ENCODE data around the gene PHF21A.

PHF21A gene

DNA sequence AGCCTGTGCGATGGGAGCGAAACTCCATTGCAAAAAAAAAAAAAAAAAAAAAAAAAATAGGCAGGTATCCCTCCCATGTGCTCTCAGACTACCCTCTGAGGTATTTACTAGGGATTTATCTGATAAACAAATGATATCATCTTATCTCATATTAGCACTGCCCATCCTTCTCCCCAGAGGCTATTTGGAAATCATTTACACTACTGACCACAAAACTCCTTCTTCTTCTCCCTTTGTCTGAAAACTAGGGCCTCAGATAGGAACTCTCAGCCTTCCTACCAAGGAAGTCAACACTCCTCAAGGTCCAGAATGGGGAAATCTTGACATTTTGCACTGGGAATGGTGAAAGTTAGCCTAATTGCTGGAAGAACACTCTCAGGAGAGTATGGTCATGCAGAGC is 152.4 kb downstream of the PHF21A start:
- H3K4me3 ChIP-seq (ENCODE audit: insufficient read depth, low read length, poor library complexity, severe bottlenecking): no peak overlapping the region
- H3K9ac ChIP-seq (ENCODE audit: low read length): no peak overlapping the region
- no peak overlapping the region for H3K27ac ChIP-seq (ENCODE audit: low read depth, low read length)
- H3K4me2 ChIP-seq (ENCODE audit: low read depth, low read length, poor library complexity, severe bottlenecking): no peak overlapping the region
- TF ChIP-seq CTCF (IDR thresholded peaks at IDR 0.05; ENCODE audit: insufficient read depth, low read length, poor library complexity, severe bottlenecking) (no peak), EZH2phosphoT487 (conservative IDR thresholded peaks at IDR 0.05; ENCODE audit: low read length) (no peak)
- peaks cover 6% of the 10 kb centered on the region; the same call in 1 of the 2 replicates for H3K36me3 ChIP-seq (ENCODE audit: low read length)
- no peaks in the 10 kb centered on the region for H3K79me2 ChIP-seq (ENCODE audit: insufficient read depth, low read length)
- H2AFZ ChIP-seq (ENCODE audit: low read depth, low read length, severe bottlenecking): no peak overlapping the region
- no peaks in the 10 kb centered on the region for H3K9me3 ChIP-seq (ENCODE audit: insufficient read depth, low read length)
- no peaks in the 10 kb centered on the region for H3K27me3 ChIP-seq (ENCODE audit: low read length)
- no peaks in the 10 kb centered on the region for H3K9me2 ChIP-seq (replicated peaks; ENCODE audit: insufficient read depth, low read length)
- no peaks in the 10 kb centered on the region for H4K20me1 ChIP-seq (ENCODE audit: low read depth, low read length)
- 0 out of 2 replicates have a peak, but pooled peaks cover 4% of the 10 kb centered on the region for H3F3A ChIP-seq (ENCODE audit: insufficient read depth)

GRCh38 chr11:45967506-45967905 is 153.7 kb downstream of the PHF21A start:
- TF ChIP-seq CTCF (IDR thresholded peaks at IDR 0.05; ENCODE audit: insufficient read depth, low read length, poor library complexity, severe bottlenecking) (no peak), EZH2phosphoT487 (conservative IDR thresholded peaks at IDR 0.05; ENCODE audit: low read length) (no peak)
- H3F3A ChIP-seq (ENCODE audit: insufficient read depth): 0 out of 2 replicates have a peak, but pooled peaks cover 4% of the 10 kb centered on the region
- no peaks in the 10 kb centered on the region for H3K9me2 ChIP-seq (replicated peaks; ENCODE audit: insufficient read depth, low read length)
- no peaks in the 10 kb centered on the region for H3K79me2 ChIP-seq (ENCODE audit: insufficient read depth, low read length)
- peaks cover 6% of the 10 kb centered on the region; the same call in 1 of the 2 replicates for H3K36me3 ChIP-seq (ENCODE audit: low read length)
- H3K9me3 ChIP-seq (ENCODE audit: insufficient read depth, low read length): no peaks in the 10 kb centered on the region
- no peak overlapping the region for H3K9ac ChIP-seq (ENCODE audit: low read length)
- no peak overlapping the region for H3K27ac ChIP-seq (ENCODE audit: low read depth, low read length)
- no peak overlapping the region for H2AFZ ChIP-seq (ENCODE audit: low read depth, low read length, severe bottlenecking)
- no peaks in the 10 kb centered on the region for H3K27me3 ChIP-seq (ENCODE audit: low read length)
- H3K4me3 ChIP-seq (ENCODE audit: insufficient read depth, low read length, poor library complexity, severe bottlenecking): no peak overlapping the region
- no peak overlapping the region for H3K4me2 ChIP-seq (ENCODE audit: low read depth, low read length, poor library complexity, severe bottlenecking)
- no peaks in the 10 kb centered on the region for H4K20me1 ChIP-seq (ENCODE audit: low read depth, low read length)

DNA sequence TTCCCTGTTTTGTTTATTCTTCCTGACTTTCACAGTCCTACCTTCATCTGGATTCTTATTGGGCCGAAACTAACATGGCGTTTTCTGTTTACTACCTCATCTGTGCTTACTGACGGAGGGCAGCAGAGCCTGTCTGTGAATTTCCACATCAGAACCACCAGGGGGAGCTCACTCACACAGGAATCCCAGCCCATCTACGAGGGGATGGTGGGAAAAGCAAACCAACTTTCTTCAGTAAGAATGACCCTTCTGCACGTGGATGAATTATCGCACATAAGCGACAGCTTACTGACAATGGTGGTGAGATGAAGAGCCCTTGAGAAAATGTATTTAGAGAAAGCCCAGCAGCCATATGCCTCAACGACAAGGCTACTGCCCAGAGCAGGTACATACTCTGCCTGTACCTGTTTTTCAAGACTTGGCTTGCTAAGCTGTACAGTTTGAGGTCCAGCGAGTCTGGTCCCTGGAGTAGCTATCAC is 156.3 kb downstream of the PHF21A start:
- no peaks in the 10 kb centered on the region for H3K9me3 ChIP-seq (ENCODE audit: insufficient read depth, low read length)
- no peak overlapping the region for H3K4me3 ChIP-seq (ENCODE audit: insufficient read depth, low read length, poor library complexity, severe bottlenecking)
- peaks cover 5% of the 10 kb centered on the region; the same call in 1 of the 2 replicates for H3K36me3 ChIP-seq (ENCODE audit: low read length)
- no peak overlapping the region for H3K4me2 ChIP-seq (ENCODE audit: low read depth, low read length, poor library complexity, severe bottlenecking)
- TF ChIP-seq CTCF (IDR thresholded peaks at IDR 0.05; ENCODE audit: insufficient read depth, low read length, poor library complexity, severe bottlenecking) (peak; percentile 93), EZH2phosphoT487 (conservative IDR thresholded peaks at IDR 0.05; ENCODE audit: low read length) (no peak)
- H3F3A ChIP-seq (ENCODE audit: insufficient read depth): 0 out of 2 replicates have a peak, but pooled peaks cover 4% of the 10 kb centered on the region
- H3K79me2 ChIP-seq (ENCODE audit: insufficient read depth, low read length): no peaks in the 10 kb centered on the region
- H3K27me3 ChIP-seq (ENCODE audit: low read length): no peaks in the 10 kb centered on the region
- no peak overlapping the region for H3K9ac ChIP-seq (ENCODE audit: low read length)
- no peaks in the 10 kb centered on the region for H3K9me2 ChIP-seq (replicated peaks; ENCODE audit: insufficient read depth, low read length)
- H4K20me1 ChIP-seq (ENCODE audit: low read depth, low read length): no peaks in the 10 kb centered on the region
- H3K27ac ChIP-seq (ENCODE audit: low read depth, low read length): no peak overlapping the region
- H2AFZ ChIP-seq (ENCODE audit: low read depth, low read length, severe bottlenecking): peak overlapping the region; percentile 56
